Measurements from ENCODE around the gene SH3D19.
A peak's percentile ranks its signal among the peaks of the same experiment; 100 is the strongest.
"Not testable (repeated sequence)": the region's sequence is repeated elsewhere in the genome, so short reads cannot be mapped to it uniquely, and the experiment has no call there.

The SH3D19 gene

GRCh38 chr4:151143811-151144210, 181.6 kb downstream of the SH3D19 start:
- DNase-seq: no peak

GRCh38 chr4:151143162-151143561, 182.2 kb downstream of the SH3D19 start:
- DNase-seq: no peak

GRCh38 chr4:151142758-151143157, 182.6 kb downstream of the SH3D19 start:
- DNase-seq: no peak

- DNase-seq: no peak
Observed at GRCh38 chr4:151139814-151140213, 185.6 kb downstream of the SH3D19 start.

GRCh38 chr4:151136048-151136447, 189.4 kb downstream of the SH3D19 start:
- not testable (repeated sequence) for DNase-seq

- no peak for DNase-seq
Observed at GRCh38 chr4:151133311-151133710, 192.1 kb downstream of the SH3D19 start.

GRCh38 chr4:151129796-151130195, 195.6 kb downstream of the SH3D19 start:
- DNase-seq: no peak

- DNase-seq: peak; percentile 55 to 61
Observed at GRCh38 chr4:151117371-151117962, 207.9 kb downstream of the SH3D19 start.

GRCh38 chr4:151114986-151115385, 210.4 kb downstream of the SH3D19 start:
- DNase-seq: no peak

GRCh38 chr4:151114338-151114737, 211.1 kb downstream of the SH3D19 start:
- DNase-seq: no peak

GRCh38 chr4:151110236-151110635, 215.2 kb downstream of the SH3D19 start:
- DNase-seq: no peak

- DNase-seq: no peak
Observed at GRCh38 chr4:151107063-151107462, 218.3 kb downstream of the SH3D19 start.

- DNase-seq: no peak
Observed at GRCh38 chr4:151105454-151106032, 219.9 kb downstream of the SH3D19 start.

GRCh38 chr4:151104621-151105020, 220.8 kb downstream of the SH3D19 start:
- no peak for DNase-seq

- no peak for DNase-seq
Observed at GRCh38 chr4:151103758-151104157, 221.6 kb downstream of the SH3D19 start.

- no peak for DNase-seq
Observed at GRCh38 chr4:151100531-151100930, 224.9 kb downstream of the SH3D19 start.

- no peak for DNase-seq
Observed at GRCh38 chr4:151099976-151100417, 225.4 kb downstream of the SH3D19 start.

- DNase-seq: peak; percentile 98
Observed at GRCh38 chr4:151099229-151099975, 226.0 kb downstream of the SH3D19 start, which contains the start of gene RPS3A. Gene RPS3A, plus strand, starts transcription at chr4:151099628. Its CDS starts 25 bp downstream, at chr4:151099653.

GRCh38 chr4:151098979-151099228, 226.5 kb downstream of the SH3D19 start:
- DNase-seq: no peak

GRCh38 chr4:151097759-151098158, 227.6 kb downstream of the SH3D19 start:
- no peak for DNase-seq

GRCh38 chr4:151095142-151095541, 230.3 kb downstream of the SH3D19 start:
- DNase-seq: no peak

GRCh38 chr4:151094290-151094751, 231.1 kb downstream of the SH3D19 start:
- DNase-seq: no peak

GRCh38 chr4:151093203-151093602, 232.2 kb downstream of the SH3D19 start:
- DNase-seq: no peak

GRCh38 chr4:151092488-151092887, 232.9 kb downstream of the SH3D19 start:
- no peak for DNase-seq
